GM23338 (cell line): Measurements from ENCODE around the gene NCS1. TPM values are rescaled to one million over a fixed set of nuclear protein-coding genes. Genes with fewer than 3 reads are reported as not detected.
A peak's percentile ranks its signal among the peaks of the same experiment; 100 is the strongest.
"Not testable (repeated sequence)": the region's sequence is repeated elsewhere in the genome, so short reads cannot be mapped to it uniquely, and the experiment has no call there.

ENCODE experiments used
- ATAC-seq: fragments of 200-7000 bp; cut with Tn5 transposase; 3 replicates; pipeline ENCODE4 v1.9.1; 2020
- DNase-seq: peaks from one replicate; pipeline ENCODE4 v3.0.0-alpha.2; 2015; ENCODE audit warnings: low spot score
- H2AFZ ChIP-seq: fragments of 200-600 bp; sonication (generic); 2 replicates; pipeline ENCODE4 v1.8.0; 2016; ENCODE audit warnings: antibody characterized with exemption, mild to moderate bottlenecking, moderate library complexity
- H3F3A ChIP-seq: fragments of 200-600 bp; sonication (generic); replicated peaks from 2 replicates; pipeline ENCODE4 v1.8.0; 2017; ENCODE audit warnings: antibody characterized with exemption, mixed run types, low read depth
- H3K27ac ChIP-seq: fragments of 200-600 bp; sonication (generic); 2 replicates; pipeline ENCODE4 v1.6.1; 2016; ENCODE audit warnings: low read depth
- H3K27me3 ChIP-seq: fragments of 200-600 bp; sonication (generic); 2 replicates; pipeline ENCODE4 v1.8.0; 2016; ENCODE audit warnings: mild to moderate bottlenecking, mixed run types, moderate library complexity; ENCODE audit not compliant: insufficient read depth
- H3K36me3 ChIP-seq: fragments of 200-600 bp; sonication (generic); 2 replicates; pipeline ENCODE4 v1.8.0; 2016; ENCODE audit warnings: mild to moderate bottlenecking; ENCODE audit not compliant: insufficient read depth
- H3K4me1 ChIP-seq: fragments of 200-600 bp; sonication (generic); 2 replicates; pipeline ENCODE4 v1.8.0; 2016; ENCODE audit warnings: mild to moderate bottlenecking, moderate library complexity; ENCODE audit not compliant: insufficient read depth
- H3K4me2 ChIP-seq: fragments of 200-600 bp; sonication (generic); 2 replicates; pipeline ENCODE4 v1.7.1; 2017; ENCODE audit warnings: mixed run types
- H3K4me3 ChIP-seq: fragments of 200-600 bp; sonication (generic); 2 replicates; pipeline ENCODE4 v1.6.1; 2016; ENCODE audit warnings: mixed run types
- H3K79me2 ChIP-seq: fragments of 200-600 bp; sonication (generic); replicated peaks from 2 replicates; pipeline ENCODE4 v1.8.0; 2017; ENCODE audit warnings: mild to moderate bottlenecking; ENCODE audit not compliant: insufficient read depth
- H3K9me2 ChIP-seq: fragments of 200-600 bp; sonication (generic); 2 replicates; pipeline ENCODE4 v1.8.0; 2017; ENCODE audit not compliant: insufficient read depth
- H4K20me1 ChIP-seq: fragments of 200-600 bp; sonication (generic); replicated peaks from 2 replicates; pipeline ENCODE4 v1.8.0; 2017; ENCODE audit warnings: mild to moderate bottlenecking; ENCODE audit not compliant: insufficient read depth
- H3K27ac Mint-ChIP-seq: 2 replicates; pipeline ENCODE4 v1.8.0; 2020; ENCODE audit warnings: inconsistent platforms, mild to moderate bottlenecking, moderate library complexity, mixed read lengths
- H3K27me3 Mint-ChIP-seq: 3 replicates; pipeline ENCODE4 v1.8.0; 2022; ENCODE audit warnings: low read depth, mild to moderate bottlenecking, moderate library complexity, mixed read lengths, inconsistent platforms; ENCODE audit not compliant: insufficient read depth, poor library complexity
- H3K36me3 Mint-ChIP-seq: 3 replicates; pipeline ENCODE4 v1.8.0; 2021; ENCODE audit warnings: low read depth, mild to moderate bottlenecking, inconsistent platforms, moderate library complexity, mixed read lengths
- H3K4me1 Mint-ChIP-seq: 3 replicates; pipeline ENCODE4 v1.8.0; 2020; ENCODE audit warnings: mild to moderate bottlenecking, inconsistent platforms, mixed read lengths
- H3K4me3 Mint-ChIP-seq: 3 replicates; pipeline ENCODE4 v1.8.0; 2021; ENCODE audit warnings: moderate library complexity, mild to moderate bottlenecking, inconsistent platforms, mixed read lengths
- H3K9me3 Mint-ChIP-seq: 3 replicates; pipeline ENCODE4 v1.8.0; 2020; ENCODE audit warnings: moderate library complexity, mild to moderate bottlenecking, inconsistent platforms, mixed read lengths
- EZH2 ChIP-seq: fragments of 200-600 bp; sonication (generic); IDR thresholded peaks from one replicate; pipeline ENCODE4 v1.8.0; 2017; ENCODE audit warnings: antibody characterized with exemption, mild to moderate bottlenecking, low read depth; ENCODE audit not compliant: unreplicated experiment
- EZH2phosphoT487 ChIP-seq: fragments of 200-600 bp; sonication (generic); IDR thresholded peaks from one replicate; pipeline ENCODE4 v1.8.1; 2018; ENCODE audit warnings: antibody characterized with exemption; ENCODE audit not compliant: unreplicated experiment
- NANOG ChIP-seq: IDR thresholded peaks from 2 replicates; pipeline ENCODE4 v1.6.1; 2016; ENCODE audit warnings: antibody characterized with exemption, borderline replicate concordance
- POLR2AphosphoS5 ChIP-seq: IDR thresholded peaks from 2 replicates; pipeline ENCODE4 v1.6.1; 2016; ENCODE audit warnings: antibody characterized with exemption, low read depth
- STAT1 ChIP-seq: IDR thresholded peaks from one replicate; pipeline ENCODE4 v1.6.1; 2016; ENCODE audit warnings: antibody characterized with exemption; ENCODE audit not compliant: unreplicated experiment
- ZNF114 ChIP-seq: fragments of 250-450 bp; sonication (Bioruptor Pico); IDR thresholded peaks from 2 replicates; pipeline ENCODE4 v1.5.0; 2020; ENCODE audit warnings: mild to moderate bottlenecking, moderate library complexity
- polyA plus RNA-seq: library from polyadenylated mRNA; unstranded; fragments of >200 nt; fragmentation: Nextera tagmentation; extraction: Ambion mirVana; gene quantifications from 2 replicates; pipeline ENCODE4 v1.2.1, GENCODE V29; 2016
- total RNA-seq: library from RNA; depleted of rRNA; stranded (reverse); fragments of >200 nt; shearing (Covaris generic); gene quantifications from 2 replicates; pipeline ENCODE4 v1.2.3, GENCODE V29; 2014
- TF ChIP-seq, protein P1 (sequence below): IDR thresholded peaks from 2 replicates; pipeline ENCODE4 v1.6.1; 2016; ENCODE audit warnings: antibody characterized with exemption
- TF ChIP-seq, protein P2 (sequence below): fragments of 250-450 bp; sonication (Bioruptor Pico); IDR thresholded peaks from 2 replicates; pipeline ENCODE4 v1.5.0; 2020; ENCODE audit warnings: mild to moderate bottlenecking, moderate library complexity
- TF ChIP-seq, protein P3 (sequence below), 2 experiments: fragments of 200-600 bp in 1 of 2; sonication (generic) in 1 of 2; conservative IDR thresholded peaks; 2 replicates each; pipeline versions ENCODE4 v1.5.1 to v1.6.1; 2016 to 2017; ENCODE audit warnings: antibody characterized with exemption in 2 of 2, low read depth in 2 of 2, mild to moderate bottlenecking in 2 of 2, moderate library complexity in 1 of 2

Gene NCS1
- total and polyA plus RNA-seq, 2 experiments from 2014 or later = 8.2 to 34.3 TPM

DNA sequence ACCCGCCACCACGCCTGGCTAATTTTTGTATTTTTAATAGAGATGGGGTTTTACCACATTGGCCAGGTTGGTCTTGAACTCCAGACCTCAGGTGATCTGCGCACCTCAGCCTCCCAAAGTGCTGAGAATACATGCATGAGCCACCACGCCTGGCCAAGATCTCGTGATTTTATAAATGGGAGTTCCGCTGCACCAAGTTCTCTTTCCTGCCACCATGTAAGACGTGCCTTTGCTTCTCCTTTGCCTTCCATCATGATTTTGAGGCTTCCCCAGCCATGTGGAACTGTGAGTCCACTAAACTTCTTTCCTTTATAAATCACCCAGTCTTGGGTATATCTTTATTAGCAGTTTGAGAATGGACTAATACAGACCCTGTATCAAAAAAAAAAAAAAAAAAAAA lies 85.9 kb downstream of the NCS1 start:
- not testable (repeated sequence) for ATAC-seq, H3K36me3 ChIP-seq, H4K20me1 ChIP-seq, H3K27ac ChIP-seq, H3K4me3 ChIP-seq, H3K4me3 Mint-ChIP-seq, H3F3A ChIP-seq, H3K27me3 ChIP-seq, H3K36me3 Mint-ChIP-seq, H3K4me1 ChIP-seq, H3K79me2 ChIP-seq, DNase-seq, H3K27me3 Mint-ChIP-seq, H2AFZ ChIP-seq, H3K9me2 ChIP-seq, H3K4me1 Mint-ChIP-seq, H3K27ac Mint-ChIP-seq, H3K4me2 ChIP-seq
- H3K9me3 Mint-ChIP-seq = peaks cover 22% of the 10 kb centered on the region

DNA sequence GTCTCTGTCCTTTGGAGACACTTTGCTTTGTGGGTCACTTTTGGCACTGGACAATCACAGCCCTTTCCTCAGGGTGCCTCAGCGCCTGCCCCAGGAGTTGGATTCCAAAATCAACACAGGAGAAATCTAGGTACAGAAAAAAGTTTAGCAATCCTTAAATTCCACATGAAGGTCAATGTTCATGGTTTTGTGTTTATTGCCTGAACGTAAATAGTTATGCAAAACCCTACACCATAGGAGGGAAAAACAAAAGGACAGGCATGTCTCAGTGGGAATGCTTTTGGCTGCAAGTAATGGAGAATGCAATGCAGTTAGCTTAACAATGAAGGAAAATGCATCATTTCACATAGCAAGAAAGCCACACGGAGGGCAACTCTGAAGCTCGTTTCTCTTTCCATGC lies 86.8 kb downstream of the NCS1 start:
- H3K4me3 Mint-ChIP-seq = no peak overlapping the region
- H3K4me3 ChIP-seq = no peak overlapping the region
- peak; percentile 48 for DNase-seq

More for the DNA sequence above, 86.8 kb downstream of the NCS1 start:
- no peak overlapping the region for H2AFZ ChIP-seq
- H3K36me3 ChIP-seq = no peaks in the 10 kb centered on the region
- H3K4me1 Mint-ChIP-seq = peaks cover 12% of the 10 kb centered on the region
- H3K27ac Mint-ChIP-seq = peak overlapping the region; percentile 80; the same call in 1 of the 2 replicates
- ATAC-seq = peak; percentile 25; the same call in 2 of the 3 replicates
- H3K9me3 Mint-ChIP-seq = peaks cover 22% of the 10 kb centered on the region
- no peaks in the 10 kb centered on the region for H4K20me1 ChIP-seq
- H3F3A ChIP-seq = 0 out of 2 replicates have a peak, but pooled peaks cover 2% of the 10 kb centered on the region
- peaks cover 8% of the 10 kb centered on the region for H3K27me3 Mint-ChIP-seq
- no peaks in the 10 kb centered on the region for H3K9me2 ChIP-seq
- H3K27ac ChIP-seq = no peak overlapping the region
- no peak overlapping the region for H3K4me2 ChIP-seq
- no peaks in the 10 kb centered on the region for H3K4me1 ChIP-seq
- TF ChIP-seq POLR2AphosphoS5 (no peak), EZH2phosphoT487 (no peak), EZH2 (no peak), ZNF114 (CRISPR knock-in tag) (no peak), NANOG (no peak; the same call in 1 of the 2 replicates), STAT1 (no peak)
- TF ChIP-seq, protein P1, sequence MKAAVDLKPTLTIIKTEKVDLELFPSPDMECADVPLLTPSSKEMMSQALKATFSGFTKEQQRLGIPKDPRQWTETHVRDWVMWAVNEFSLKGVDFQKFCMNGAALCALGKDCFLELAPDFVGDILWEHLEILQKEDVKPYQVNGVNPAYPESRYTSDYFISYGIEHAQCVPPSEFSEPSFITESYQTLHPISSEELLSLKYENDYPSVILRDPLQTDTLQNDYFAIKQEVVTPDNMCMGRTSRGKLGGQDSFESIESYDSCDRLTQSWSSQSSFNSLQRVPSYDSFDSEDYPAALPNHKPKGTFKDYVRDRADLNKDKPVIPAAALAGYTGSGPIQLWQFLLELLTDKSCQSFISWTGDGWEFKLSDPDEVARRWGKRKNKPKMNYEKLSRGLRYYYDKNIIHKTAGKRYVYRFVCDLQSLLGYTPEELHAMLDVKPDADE = no peak
- TF ChIP-seq, protein P2, sequence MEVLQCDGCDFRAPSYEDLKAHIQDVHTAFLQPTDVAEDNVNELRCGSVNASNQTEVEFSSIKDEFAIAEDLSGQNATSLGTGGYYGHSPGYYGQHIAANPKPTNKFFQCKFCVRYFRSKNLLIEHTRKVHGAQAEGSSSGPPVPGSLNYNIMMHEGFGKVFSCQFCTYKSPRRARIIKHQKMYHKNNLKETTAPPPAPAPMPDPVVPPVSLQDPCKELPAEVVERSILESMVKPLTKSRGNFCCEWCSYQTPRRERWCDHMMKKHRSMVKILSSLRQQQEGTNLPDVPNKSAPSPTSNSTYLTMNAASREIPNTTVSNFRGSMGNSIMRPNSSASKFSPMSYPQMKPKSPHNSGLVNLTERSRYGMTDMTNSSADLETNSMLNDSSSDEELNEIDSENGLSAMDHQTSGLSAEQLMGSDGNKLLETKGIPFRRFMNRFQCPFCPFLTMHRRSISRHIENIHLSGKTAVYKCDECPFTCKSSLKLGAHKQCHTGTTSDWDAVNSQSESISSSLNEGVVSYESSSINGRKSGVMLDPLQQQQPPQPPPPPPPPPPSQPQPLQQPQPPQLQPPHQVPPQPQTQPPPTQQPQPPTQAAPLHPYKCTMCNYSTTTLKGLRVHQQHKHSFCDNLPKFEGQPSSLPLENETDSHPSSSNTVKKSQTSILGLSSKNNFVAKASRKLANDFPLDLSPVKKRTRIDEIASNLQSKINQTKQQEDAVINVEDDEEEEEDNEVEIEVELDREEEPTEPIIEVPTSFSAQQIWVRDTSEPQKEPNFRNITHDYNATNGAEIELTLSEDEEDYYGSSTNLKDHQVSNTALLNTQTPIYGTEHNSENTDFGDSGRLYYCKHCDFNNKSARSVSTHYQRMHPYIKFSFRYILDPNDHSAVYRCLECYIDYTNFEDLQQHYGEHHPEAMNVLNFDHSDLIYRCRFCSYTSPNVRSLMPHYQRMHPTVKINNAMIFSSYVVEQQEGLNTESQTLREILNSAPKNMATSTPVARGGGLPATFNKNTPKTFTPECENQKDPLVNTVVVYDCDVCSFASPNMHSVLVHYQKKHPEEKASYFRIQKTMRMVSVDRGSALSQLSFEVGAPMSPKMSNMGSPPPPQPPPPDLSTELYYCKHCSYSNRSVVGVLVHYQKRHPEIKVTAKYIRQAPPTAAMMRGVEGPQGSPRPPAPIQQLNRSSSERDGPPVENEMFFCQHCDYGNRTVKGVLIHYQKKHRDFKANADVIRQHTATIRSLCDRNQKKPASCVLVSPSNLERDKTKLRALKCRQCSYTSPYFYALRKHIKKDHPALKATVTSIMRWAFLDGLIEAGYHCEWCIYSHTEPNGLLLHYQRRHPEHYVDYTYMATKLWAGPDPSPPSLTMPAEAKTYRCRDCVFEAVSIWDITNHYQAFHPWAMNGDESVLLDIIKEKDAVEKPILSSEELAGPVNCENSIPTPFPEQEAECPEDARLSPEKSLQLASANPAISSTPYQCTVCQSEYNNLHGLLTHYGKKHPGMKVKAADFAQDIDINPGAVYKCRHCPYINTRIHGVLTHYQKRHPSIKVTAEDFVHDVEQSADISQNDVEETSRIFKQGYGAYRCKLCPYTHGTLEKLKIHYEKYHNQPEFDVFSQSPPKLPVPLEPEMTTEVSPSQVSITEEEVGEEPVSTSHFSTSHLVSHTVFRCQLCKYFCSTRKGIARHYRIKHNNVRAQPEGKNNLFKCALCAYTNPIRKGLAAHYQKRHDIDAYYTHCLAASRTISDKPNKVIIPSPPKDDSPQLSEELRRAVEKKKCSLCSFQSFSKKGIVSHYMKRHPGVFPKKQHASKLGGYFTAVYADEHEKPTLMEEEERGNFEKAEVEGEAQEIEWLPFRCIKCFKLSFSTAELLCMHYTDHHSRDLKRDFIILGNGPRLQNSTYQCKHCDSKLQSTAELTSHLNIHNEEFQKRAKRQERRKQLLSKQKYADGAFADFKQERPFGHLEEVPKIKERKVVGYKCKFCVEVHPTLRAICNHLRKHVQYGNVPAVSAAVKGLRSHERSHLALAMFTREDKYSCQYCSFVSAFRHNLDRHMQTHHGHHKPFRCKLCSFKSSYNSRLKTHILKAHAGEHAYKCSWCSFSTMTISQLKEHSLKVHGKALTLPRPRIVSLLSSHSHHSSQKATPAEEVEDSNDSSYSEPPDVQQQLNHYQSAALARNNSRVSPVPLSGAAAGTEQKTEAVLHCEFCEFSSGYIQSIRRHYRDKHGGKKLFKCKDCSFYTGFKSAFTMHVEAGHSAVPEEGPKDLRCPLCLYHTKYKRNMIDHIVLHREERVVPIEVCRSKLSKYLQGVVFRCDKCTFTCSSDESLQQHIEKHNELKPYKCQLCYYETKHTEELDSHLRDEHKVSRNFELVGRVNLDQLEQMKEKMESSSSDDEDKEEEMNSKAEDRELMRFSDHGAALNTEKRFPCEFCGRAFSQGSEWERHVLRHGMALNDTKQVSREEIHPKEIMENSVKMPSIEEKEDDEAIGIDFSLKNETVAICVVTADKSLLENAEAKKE = no peak
- TF ChIP-seq, protein P3, sequence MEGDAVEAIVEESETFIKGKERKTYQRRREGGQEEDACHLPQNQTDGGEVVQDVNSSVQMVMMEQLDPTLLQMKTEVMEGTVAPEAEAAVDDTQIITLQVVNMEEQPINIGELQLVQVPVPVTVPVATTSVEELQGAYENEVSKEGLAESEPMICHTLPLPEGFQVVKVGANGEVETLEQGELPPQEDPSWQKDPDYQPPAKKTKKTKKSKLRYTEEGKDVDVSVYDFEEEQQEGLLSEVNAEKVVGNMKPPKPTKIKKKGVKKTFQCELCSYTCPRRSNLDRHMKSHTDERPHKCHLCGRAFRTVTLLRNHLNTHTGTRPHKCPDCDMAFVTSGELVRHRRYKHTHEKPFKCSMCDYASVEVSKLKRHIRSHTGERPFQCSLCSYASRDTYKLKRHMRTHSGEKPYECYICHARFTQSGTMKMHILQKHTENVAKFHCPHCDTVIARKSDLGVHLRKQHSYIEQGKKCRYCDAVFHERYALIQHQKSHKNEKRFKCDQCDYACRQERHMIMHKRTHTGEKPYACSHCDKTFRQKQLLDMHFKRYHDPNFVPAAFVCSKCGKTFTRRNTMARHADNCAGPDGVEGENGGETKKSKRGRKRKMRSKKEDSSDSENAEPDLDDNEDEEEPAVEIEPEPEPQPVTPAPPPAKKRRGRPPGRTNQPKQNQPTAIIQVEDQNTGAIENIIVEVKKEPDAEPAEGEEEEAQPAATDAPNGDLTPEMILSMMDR (conservative IDR thresholded peaks at IDR 0.05; ENCODE audit: low read depth in 2 of 2) = no peak
- no peaks in the 10 kb centered on the region for H3K27me3 ChIP-seq
- H3K79me2 ChIP-seq = no peaks in the 10 kb centered on the region
- peaks cover 5% of the 10 kb centered on the region; the same call in 2 of the 3 replicates for H3K36me3 Mint-ChIP-seq
